Measurements from ENCODE around the gene PITPNM2.

DNA sequence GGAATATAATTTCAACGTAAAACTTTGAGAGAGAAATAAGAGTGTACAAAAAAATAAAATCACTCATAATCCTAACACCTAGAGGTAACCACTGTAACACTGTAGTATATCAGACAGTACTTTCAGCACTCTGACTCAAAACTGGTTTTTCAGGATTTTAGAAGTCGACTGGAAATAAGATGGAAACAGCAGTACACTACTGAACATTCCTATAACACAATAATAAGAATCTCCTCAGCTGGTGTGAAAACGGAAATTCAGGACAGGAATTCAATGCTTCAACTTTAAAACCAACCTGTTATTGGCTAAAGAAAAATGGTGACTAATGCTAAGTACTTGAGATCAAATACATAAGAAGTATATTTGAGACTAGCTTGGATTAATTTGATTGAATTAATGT lies 12.3 kb upstream of the PITPNM2 start:
- TF ChIP-seq, protein P1, sequence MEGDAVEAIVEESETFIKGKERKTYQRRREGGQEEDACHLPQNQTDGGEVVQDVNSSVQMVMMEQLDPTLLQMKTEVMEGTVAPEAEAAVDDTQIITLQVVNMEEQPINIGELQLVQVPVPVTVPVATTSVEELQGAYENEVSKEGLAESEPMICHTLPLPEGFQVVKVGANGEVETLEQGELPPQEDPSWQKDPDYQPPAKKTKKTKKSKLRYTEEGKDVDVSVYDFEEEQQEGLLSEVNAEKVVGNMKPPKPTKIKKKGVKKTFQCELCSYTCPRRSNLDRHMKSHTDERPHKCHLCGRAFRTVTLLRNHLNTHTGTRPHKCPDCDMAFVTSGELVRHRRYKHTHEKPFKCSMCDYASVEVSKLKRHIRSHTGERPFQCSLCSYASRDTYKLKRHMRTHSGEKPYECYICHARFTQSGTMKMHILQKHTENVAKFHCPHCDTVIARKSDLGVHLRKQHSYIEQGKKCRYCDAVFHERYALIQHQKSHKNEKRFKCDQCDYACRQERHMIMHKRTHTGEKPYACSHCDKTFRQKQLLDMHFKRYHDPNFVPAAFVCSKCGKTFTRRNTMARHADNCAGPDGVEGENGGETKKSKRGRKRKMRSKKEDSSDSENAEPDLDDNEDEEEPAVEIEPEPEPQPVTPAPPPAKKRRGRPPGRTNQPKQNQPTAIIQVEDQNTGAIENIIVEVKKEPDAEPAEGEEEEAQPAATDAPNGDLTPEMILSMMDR (optimal IDR thresholded peaks at IDR 0.05 in 1 of 3, IDR thresholded peaks at IDR 0.05 in 1 of 3, conservative IDR thresholded peaks at IDR 0.05 in 1 of 3; ENCODE audit: extremely low read depth in 1 of 3, insufficient read depth in 2 of 3, low read length in 3 of 3) = no peak
- TF ChIP-seq EZH2 (IDR thresholded peaks at IDR 0.05; ENCODE audit: low read length) = no peak
